ENCODE measurements around the gene NDUFAF4. TPM values are rescaled to one million over a fixed set of nuclear protein-coding genes. Genes with fewer than 3 reads are reported as not detected.

Gene NDUFAF4
- total RNA-seq, 1 donor from 2014 or later, result 28.4 TPM

DNA sequence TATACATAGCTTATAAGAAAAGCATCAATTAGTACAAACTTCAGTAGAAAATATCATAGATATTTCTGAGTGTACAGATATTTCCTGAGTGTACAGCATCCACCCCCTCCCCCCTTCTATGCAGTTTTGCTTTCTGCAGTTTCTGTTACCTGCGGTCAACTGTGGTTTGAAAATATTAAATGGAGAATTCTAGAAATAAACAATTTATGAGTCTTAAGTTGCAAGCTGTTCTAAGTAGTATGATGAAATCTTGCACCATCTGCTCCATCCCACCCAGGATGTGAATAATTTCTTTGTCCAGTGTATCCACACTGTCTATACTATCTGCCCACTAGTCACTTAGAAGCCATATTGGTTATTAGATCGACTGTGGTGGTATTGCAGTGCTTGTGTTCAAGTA lies 44.6 kb downstream of the NDUFAF4 start:
- Mint-ChIP-seq H3K4me1 (ENCODE audit: low read depth) (no peaks in the 10 kb centered on the region), H3K27me3 (peaks cover 6% of the 10 kb centered on the region), H3K4me3 (ENCODE audit: low read depth) (no peak overlapping the region), H3K9me3 (ENCODE audit: low read depth) (peaks cover 16% of the 10 kb centered on the region), H3K27ac (no peak overlapping the region), H3K36me3 (ENCODE audit: insufficient read depth) (no peaks in the 10 kb centered on the region)
- DNase-seq (ENCODE audit: low spot score, unreplicated experiment), result no peak
- TF ChIP-seq, protein P1, sequence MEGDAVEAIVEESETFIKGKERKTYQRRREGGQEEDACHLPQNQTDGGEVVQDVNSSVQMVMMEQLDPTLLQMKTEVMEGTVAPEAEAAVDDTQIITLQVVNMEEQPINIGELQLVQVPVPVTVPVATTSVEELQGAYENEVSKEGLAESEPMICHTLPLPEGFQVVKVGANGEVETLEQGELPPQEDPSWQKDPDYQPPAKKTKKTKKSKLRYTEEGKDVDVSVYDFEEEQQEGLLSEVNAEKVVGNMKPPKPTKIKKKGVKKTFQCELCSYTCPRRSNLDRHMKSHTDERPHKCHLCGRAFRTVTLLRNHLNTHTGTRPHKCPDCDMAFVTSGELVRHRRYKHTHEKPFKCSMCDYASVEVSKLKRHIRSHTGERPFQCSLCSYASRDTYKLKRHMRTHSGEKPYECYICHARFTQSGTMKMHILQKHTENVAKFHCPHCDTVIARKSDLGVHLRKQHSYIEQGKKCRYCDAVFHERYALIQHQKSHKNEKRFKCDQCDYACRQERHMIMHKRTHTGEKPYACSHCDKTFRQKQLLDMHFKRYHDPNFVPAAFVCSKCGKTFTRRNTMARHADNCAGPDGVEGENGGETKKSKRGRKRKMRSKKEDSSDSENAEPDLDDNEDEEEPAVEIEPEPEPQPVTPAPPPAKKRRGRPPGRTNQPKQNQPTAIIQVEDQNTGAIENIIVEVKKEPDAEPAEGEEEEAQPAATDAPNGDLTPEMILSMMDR (IDR thresholded peaks at IDR 0.05; ENCODE audit: unreplicated experiment), result no peak

DNA sequence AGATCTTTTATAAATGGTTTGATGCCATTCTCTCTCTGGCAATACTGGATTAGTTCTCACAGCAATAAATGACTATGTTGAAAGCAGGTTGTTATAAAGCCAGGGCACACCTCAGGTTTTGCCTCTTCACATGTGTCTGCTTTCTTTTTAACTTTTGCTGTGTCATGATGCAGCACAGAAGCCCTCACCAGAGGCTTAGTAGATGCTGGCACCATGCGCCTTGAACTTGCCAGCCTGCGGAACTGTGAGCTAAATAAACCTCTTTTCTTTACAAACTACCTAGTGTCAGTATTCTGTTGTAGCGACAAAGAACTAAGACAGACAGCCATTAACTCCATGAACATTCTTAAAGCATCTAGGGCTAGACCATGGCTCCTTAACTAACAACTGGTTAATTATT lies 45.1 kb downstream of the NDUFAF4 start:
- TF ChIP-seq, protein P1 (IDR thresholded peaks at IDR 0.05; ENCODE audit: unreplicated experiment), result no peak
- no peak overlapping the region for H3K4me3 Mint-ChIP-seq (ENCODE audit: low read depth)
- no peaks in the 10 kb centered on the region for H3K4me1 Mint-ChIP-seq (ENCODE audit: low read depth)
- H3K27me3 Mint-ChIP-seq, result peaks cover 1% of the 10 kb centered on the region
- H3K36me3 Mint-ChIP-seq (ENCODE audit: insufficient read depth), result no peaks in the 10 kb centered on the region
- H3K27ac Mint-ChIP-seq, result no peak overlapping the region
- peaks cover 18% of the 10 kb centered on the region for H3K9me3 Mint-ChIP-seq (ENCODE audit: low read depth)
- DNase-seq (ENCODE audit: low spot score, unreplicated experiment), result no peak

DNA sequence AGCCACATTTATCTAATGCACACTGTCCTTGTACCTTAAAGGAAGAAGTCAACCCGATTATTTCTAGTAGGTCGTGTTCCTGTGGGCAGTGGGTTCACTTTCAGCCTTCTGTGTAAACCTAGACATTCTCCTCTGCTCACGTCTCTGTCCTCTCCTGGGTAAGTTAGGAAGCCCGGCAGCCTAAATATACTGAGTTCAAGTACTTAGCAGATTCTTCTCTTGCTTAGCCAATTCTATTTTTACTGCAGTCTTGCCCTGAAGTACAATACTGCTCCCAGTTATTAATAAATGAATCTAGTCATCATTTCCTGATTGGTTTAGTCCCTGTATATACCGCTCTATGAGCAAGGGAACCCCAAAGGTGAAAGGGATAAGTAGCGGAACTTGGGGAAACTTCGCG lies 45.8 kb downstream of the NDUFAF4 start:
- Mint-ChIP-seq H3K27ac (no peak overlapping the region), H3K4me1 (ENCODE audit: low read depth) (no peaks in the 10 kb centered on the region), H3K9me3 (ENCODE audit: low read depth) (peaks cover 25% of the 10 kb centered on the region), H3K36me3 (ENCODE audit: insufficient read depth) (no peaks in the 10 kb centered on the region), H3K27me3 (no peaks in the 10 kb centered on the region), H3K4me3 (ENCODE audit: low read depth) (no peak overlapping the region)
- no peak for DNase-seq (ENCODE audit: low spot score, unreplicated experiment)
- TF ChIP-seq, protein P1 (IDR thresholded peaks at IDR 0.05; ENCODE audit: unreplicated experiment), result no peak

DNA sequence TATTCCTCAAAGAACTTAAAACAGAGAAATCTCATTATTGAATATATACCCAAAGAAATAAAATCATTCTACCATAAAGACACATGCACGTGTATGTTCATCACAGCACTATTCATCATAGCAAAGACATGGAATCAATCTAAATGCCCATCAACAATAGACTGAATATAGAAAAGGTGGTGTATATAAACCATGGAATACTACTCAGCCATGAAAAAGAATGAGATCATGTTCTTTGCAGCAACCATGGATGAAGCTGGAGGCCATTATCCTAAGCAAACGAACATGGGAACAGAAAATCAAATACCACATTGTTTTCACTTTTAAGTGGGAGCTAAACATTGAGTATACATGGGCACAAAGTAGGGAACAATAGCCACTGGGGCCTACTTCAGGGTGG lies 48.1 kb downstream of the NDUFAF4 start:
- TF ChIP-seq, protein P1 (IDR thresholded peaks at IDR 0.05; ENCODE audit: unreplicated experiment), result no peak
- no peak for DNase-seq (ENCODE audit: low spot score, unreplicated experiment)

DNA sequence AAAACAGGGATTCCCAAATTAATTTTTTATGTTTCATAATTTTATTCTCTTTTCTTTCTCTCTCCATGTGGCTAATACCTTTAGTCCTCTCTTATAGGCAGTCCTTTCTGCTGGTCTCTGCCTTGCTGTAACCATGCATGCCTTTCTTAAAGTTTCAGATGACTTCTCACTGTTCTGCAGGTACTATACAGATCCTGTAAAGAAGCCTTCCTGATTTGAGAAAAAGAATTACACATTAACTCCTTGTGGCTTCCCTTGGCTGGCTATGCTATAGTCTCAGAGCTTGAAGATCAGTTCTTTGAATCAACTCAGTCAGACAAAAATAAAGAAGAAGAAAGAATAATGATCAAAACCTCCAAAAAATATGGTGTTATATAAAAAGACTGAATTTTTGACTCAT lies 53.2 kb downstream of the NDUFAF4 start:
- Mint-ChIP-seq H3K36me3 (ENCODE audit: insufficient read depth) (no peaks in the 10 kb centered on the region), H3K27me3 (peaks cover 4% of the 10 kb centered on the region), H3K27ac (no peak overlapping the region), H3K4me3 (ENCODE audit: low read depth) (no peak overlapping the region), H3K4me1 (ENCODE audit: low read depth) (no peaks in the 10 kb centered on the region), H3K9me3 (ENCODE audit: low read depth) (peaks cover 29% of the 10 kb centered on the region)
- no peak for DNase-seq (ENCODE audit: low spot score, unreplicated experiment)
- TF ChIP-seq, protein P1 (IDR thresholded peaks at IDR 0.05; ENCODE audit: unreplicated experiment), result no peak

More for the DNA sequence above, 48.1 kb downstream of the NDUFAF4 start:
- Mint-ChIP-seq H3K4me3 (ENCODE audit: low read depth) (no peak overlapping the region), H3K9me3 (ENCODE audit: low read depth) (peaks cover 39% of the 10 kb centered on the region), H3K36me3 (ENCODE audit: insufficient read depth) (no peaks in the 10 kb centered on the region), H3K27me3 (no peaks in the 10 kb centered on the region), H3K27ac (no peak overlapping the region), H3K4me1 (ENCODE audit: low read depth) (no peaks in the 10 kb centered on the region)

Measured in progenitor cell of endocrine pancreas (in vitro differentiated cells).